ENCODE data around the gene LIMA1.
"Not testable (repeated sequence)": the region's sequence is repeated elsewhere in the genome, so short reads cannot be mapped to it uniquely, and the experiment has no call there.

The LIMA1 gene

GRCh38 chr12:50282721-50283228 is 545 bp downstream of the LIMA1 start:
- DNase-seq = no peak

GRCh38 chr12:50279501-50279900 is 3.8 kb downstream of the LIMA1 start:
- no peak for DNase-seq

GRCh38 chr12:50276912-50277671 is 6.2 kb downstream of the LIMA1 start:
- DNase-seq = no peak

GRCh38 chr12:50276068-50276467 is 7.3 kb downstream of the LIMA1 start:
- no peak for DNase-seq

GRCh38 chr12:50275556-50275955 is 7.8 kb downstream of the LIMA1 start:
- no peak for DNase-seq

- not testable (repeated sequence) for DNase-seq
Observed at GRCh38 chr12:50275127-50275526, 8.2 kb downstream of the LIMA1 start.

GRCh38 chr12:50271724-50272247 is 11.5 kb downstream of the LIMA1 start:
- no peak for DNase-seq

- DNase-seq = no peak
Observed at GRCh38 chr12:50268482-50268881, 14.8 kb downstream of the LIMA1 start.

GRCh38 chr12:50265770-50266524 is 17.4 kb downstream of the LIMA1 start:
- no peak for DNase-seq

GRCh38 chr12:50263832-50264231 is 19.5 kb downstream of the LIMA1 start:
- no peak for DNase-seq

- no peak for DNase-seq
Observed at GRCh38 chr12:50261654-50262053, 21.7 kb downstream of the LIMA1 start.

GRCh38 chr12:50258167-50258551 is 25.2 kb downstream of the LIMA1 start:
- no peak for DNase-seq

- DNase-seq = no peak
Observed at GRCh38 chr12:50257236-50258166, 25.8 kb downstream of the LIMA1 start.

GRCh38 chr12:50256761-50257160 is 26.6 kb downstream of the LIMA1 start:
- DNase-seq = no peak

GRCh38 chr12:50252977-50253602 is 30.2 kb downstream of the LIMA1 start:
- no peak for DNase-seq

GRCh38 chr12:50251619-50252252 is 31.6 kb downstream of the LIMA1 start:
- DNase-seq = no peak

GRCh38 chr12:50249464-50250182 is 33.7 kb downstream of the LIMA1 start:
- no peak for DNase-seq

GRCh38 chr12:50248883-50249282 is 34.4 kb downstream of the LIMA1 start:
- DNase-seq = no peak

GRCh38 chr12:50248411-50248810 is 34.9 kb downstream of the LIMA1 start:
- no peak for DNase-seq

GRCh38 chr12:50247665-50248064 is 35.7 kb downstream of the LIMA1 start:
- not testable (repeated sequence) for DNase-seq
